GM12878 (cell line): ENCODE measurements around the gene ARSJ.

ENCODE experiments used
- CTCF ChIP-seq, 3 experiments: IDR thresholded peaks in 2 of 3; conservative IDR thresholded peaks in 1 of 3; 2 replicates each; pipeline ENCODE4 v1.5.1; 2011; ENCODE audit warnings: low read depth in 3 of 3, low read length in 3 of 3, mild to moderate bottlenecking in 3 of 3, control low read depth in 2 of 3, moderate library complexity in 2 of 3, inconsistent platforms in 1 of 3, mixed read lengths in 1 of 3; ENCODE audit not compliant: control insufficient read depth in 2 of 3, insufficient read depth in 1 of 3; ENCODE audit errors: extremely low read depth in 1 of 3
- ETV6 ChIP-seq, 2 experiments: fragments of 450-650 bp in 1 of 2; IDR thresholded peaks in 1 of 2; conservative IDR thresholded peaks in 1 of 2; 2 replicates each; pipeline ENCODE4 v1.6.1; 2014; ENCODE audit warnings: antibody characterized with exemption in 1 of 2, borderline replicate concordance in 1 of 2, low read depth in 1 of 2, mild to moderate bottlenecking in 1 of 2, moderate library complexity in 1 of 2
- RBBP5 ChIP-seq: fragments of 200-600 bp; sonication (generic); conservative IDR thresholded peaks from 2 replicates; pipeline ENCODE4 v1.6.1; 2016

- TF ChIP-seq CTCF (IDR thresholded peaks at IDR 0.05 in 2 of 3, conservative IDR thresholded peaks at IDR 0.05 in 1 of 3; ENCODE audit: control insufficient read depth in 2 of 3, extremely low read depth in 1 of 3, insufficient read depth in 1 of 3, low read depth in 3 of 3, low read length in 3 of 3) (0 out of 6 replicates have a peak, but pooled peaks of 1 of the 3 experiments have one; percentile 4), RBBP5 (no peak), ETV6 (conservative IDR thresholded peaks at IDR 0.05 in 1 of 2, IDR thresholded peaks at IDR 0.05 in 1 of 2; ENCODE audit: borderline replicate concordance in 1 of 2, low read depth in 1 of 2) (no peak)
Observed at GRCh38 chr4:113878668-113879067, 100.8 kb downstream of the ARSJ start.
